Esophagus muscularis mucosa (tissue), 4 donors: ENCODE data around the gene CFAP52. TPM values are rescaled to one million over a fixed set of nuclear protein-coding genes. Genes with fewer than 3 reads are reported as not detected.

ENCODE experiments used
- DNase-seq: peaks from one replicate; pipeline ENCODE4 v3.0.0-alpha.2; 2017; ENCODE audit errors: extremely low spot score
- H3K27ac ChIP-seq, 4 donors: fragments of 200-600 bp; sonication (generic); replicated peaks in 1 of 4; 1 replicate in 3 of 4; 2 replicates in 1 of 4; pipeline ENCODE4 v1.5.1; 2016 to 2019; ENCODE audit warnings: mild to moderate bottlenecking in 1 of 4
- H3K27me3 ChIP-seq, 4 donors: fragments of 200-600 bp; sonication (generic); one replicate each; pipeline versions ENCODE4 v1.5.1 to v1.6.0; 2016 to 2019
- H3K36me3 ChIP-seq, 4 donors: fragments of 200-600 bp; sonication (generic); one replicate each; pipeline ENCODE4 v1.5.1; 2016 to 2019
- H3K4me1 ChIP-seq, 4 donors: fragments of 200-600 bp; sonication (generic); one replicate each; pipeline ENCODE4 v1.5.1; 2016 to 2019
- H3K4me3 ChIP-seq, 4 donors: fragments of 200-600 bp; sonication (generic); 1 replicate in 2 of 4; 2 replicates in 2 of 4; pipeline ENCODE4 v1.5.1; 2016 to 2019; ENCODE audit warnings: mild to moderate bottlenecking in 4 of 4, moderate library complexity in 1 of 4
- H3K9me3 ChIP-seq, 4 donors: fragments of 200-600 bp; sonication (generic); 1 replicate in 3 of 4; 2 replicates in 1 of 4; pipeline ENCODE4 v1.5.1; 2016 to 2019
- CTCF ChIP-seq, 3 experiments: fragments of 200-600 bp in 2 of 3; fragments of 450-650 bp in 1 of 3; sonication (generic) in 2 of 3; IDR thresholded peaks; one replicate each; pipeline ENCODE4 v1.5.1; 2017 to 2019; ENCODE audit warnings: antibody characterized with exemption in 3 of 3, mild to moderate bottlenecking in 2 of 3, moderate library complexity in 1 of 3
- EP300 ChIP-seq: sonication (generic); formaldehyde crosslinking; IDR thresholded peaks from one replicate; pipeline ENCODE4 v1.6.1; 2017; ENCODE audit warnings: antibody characterized with exemption
- POLR2A ChIP-seq: fragments of 450-650 bp; IDR thresholded peaks from one replicate; pipeline ENCODE4 v1.6.1; 2017; ENCODE audit warnings: antibody characterized with exemption, moderate library complexity, mild to moderate bottlenecking, low read depth
- POLR2AphosphoS5 ChIP-seq, 2 donors: sonication (generic); formaldehyde crosslinking; IDR thresholded peaks; one replicate each; pipeline ENCODE4 v1.6.1; 2017; ENCODE audit warnings: antibody characterized with exemption in 2 of 2
- WGBS: methylation state at CpG from one replicate; pipeline ENCODE4 v1.1.5; 2018; 5-methylcytosine and 5-hydroxymethylcytosine counted together
- intact Hi-C: fragments of 100-400 bp; cut with DNase I; formaldehyde crosslinking; loops from one replicate; pipeline ENCODE4 v1.15.1; 2023
- total RNA-seq, 4 donors: library from RNA; depleted of rRNA; stranded (reverse); fragments of >200 nt; gene quantifications; one replicate each; pipeline versions ENCODE4 v1.1.0 to v1.2.1, GENCODE V29; 2016

Gene CFAP52
- 1 to 10 TPM in 1 of 4 donors, under 1 TPM in 1, not detected in 2; 0.83 to 1.2 TPM for total RNA-seq

- peak within 1 kb of the TSS; percentile 63 to 70 (median 68) for H3K27ac ChIP-seq
- TF ChIP-seq POLR2A (no peak), CTCF (IDR thresholded peaks at IDR 0.05) (peak; percentile 47 to 73 (median 50)), EP300 (no peak), POLR2AphosphoS5 (IDR thresholded peaks at IDR 0.05) (peak in 1 of 2 donors; percentile 16)
- H3K4me1 ChIP-seq: peaks cover 15 to 33% (median 31%) of the 10 kb centered on the region in 4 donors
- DNase-seq: peak; percentile 92
- no peaks in the 10 kb centered on the region for H3K36me3 ChIP-seq
- H3K9me3 ChIP-seq: no peaks in the 10 kb centered on the region
- H3K27me3 ChIP-seq: no peaks in the 10 kb centered on the region
- intact Hi-C loops: no loop called here
- 7% methylated on average over 37 of the region's 38 CpGs for WGBS
- H3K4me3 ChIP-seq: peak within 1 kb of the TSS; percentile 70 to 98 (median 81)
These were observed at the start of gene CFAP52 for GRCh38 chr17:9576521-9577372. TSS of gene CFAP52 (plus strand) at chr17:9576642. CDS start at chr17:9576696, 54 bp downstream.

DNA sequence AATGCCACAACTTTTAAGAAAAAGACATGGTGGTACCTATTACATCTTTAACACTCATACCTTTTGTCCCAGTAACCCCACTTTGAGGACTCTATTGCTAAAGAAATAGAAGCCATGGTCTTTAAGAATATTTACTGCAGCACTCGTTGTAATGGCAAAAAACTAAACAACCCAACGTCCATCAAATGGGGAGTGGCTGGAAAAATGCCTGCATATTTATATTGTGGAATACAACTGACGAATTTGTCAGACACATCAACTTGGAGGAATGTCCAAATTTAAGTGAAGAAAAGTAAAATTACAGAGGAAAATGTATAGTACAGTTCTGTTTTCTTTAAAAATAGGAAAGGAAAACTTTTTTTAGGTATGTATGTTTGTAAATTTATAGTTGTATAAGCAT is 48.7 kb upstream of the CFAP52 start:
- no peak overlapping the region for H3K4me3 ChIP-seq
- TF ChIP-seq EP300 (no peak), POLR2AphosphoS5 (IDR thresholded peaks at IDR 0.05) (no peak), POLR2A (no peak)
- no peaks in the 10 kb centered on the region for H3K27me3 ChIP-seq
- intact Hi-C loops: loop anchor here (10.0 kb wide), 1 partner anchor 233 kb away; no protein-coding TSS in a partner anchor
- H3K4me1 ChIP-seq: no peaks in the 10 kb centered on the region
- WGBS: 68% methylated on average over 3 of the region's 3 CpGs
- DNase-seq: no peak
- H3K27ac ChIP-seq: no peak overlapping the region
- H3K9me3 ChIP-seq: no peaks in the 10 kb centered on the region
- no peaks in the 10 kb centered on the region for H3K36me3 ChIP-seq

DNA sequence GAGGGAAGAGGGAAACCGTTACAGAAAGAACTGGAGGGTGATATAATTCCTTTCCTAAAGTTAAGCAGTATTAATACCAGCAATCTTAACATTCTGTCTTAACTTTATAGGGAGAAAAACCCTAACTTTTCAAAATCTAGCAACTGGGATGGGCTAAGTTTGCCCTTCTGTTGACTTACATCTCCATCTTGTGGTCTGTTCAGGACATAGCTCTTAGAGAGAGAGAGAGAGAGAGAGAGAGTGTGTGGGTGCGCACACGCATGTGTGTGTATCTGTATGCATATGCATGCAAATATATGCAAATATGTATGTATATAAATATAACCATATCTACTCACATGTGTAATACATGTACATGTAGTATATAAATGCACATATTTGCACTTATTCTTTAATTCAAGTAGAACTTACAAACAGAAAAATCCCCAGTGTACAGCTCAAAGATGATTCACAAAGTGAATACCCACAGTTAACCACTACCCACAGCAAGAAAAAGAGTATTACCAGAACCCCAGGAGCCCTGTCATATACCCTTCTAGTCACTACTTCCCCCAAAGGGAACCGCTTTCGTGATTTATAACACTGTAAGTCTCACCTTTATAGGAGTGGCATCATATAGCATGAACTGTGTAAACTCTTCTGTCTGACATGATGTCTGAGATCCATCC is 47.3 kb upstream of the CFAP52 start:
- DNase-seq: no peak
- H3K4me3 ChIP-seq: no peak overlapping the region
- H3K4me1 ChIP-seq: no peaks in the 10 kb centered on the region
- intact Hi-C loops: loop anchor here (10.0 kb wide), 1 partner anchor 234 kb away; no protein-coding TSS in a partner anchor
- no peaks in the 10 kb centered on the region for H3K27me3 ChIP-seq
- H3K27ac ChIP-seq: no peak overlapping the region
- WGBS: 77% methylated on average over 4 of the region's 5 CpGs
- peak; percentile 41 to 51 (median 42) for TF ChIP-seq CTCF (IDR thresholded peaks at IDR 0.05)
- TF ChIP-seq EP300: no peak
- no peaks in the 10 kb centered on the region for H3K36me3 ChIP-seq
- no peaks in the 10 kb centered on the region for H3K9me3 ChIP-seq

DNA sequence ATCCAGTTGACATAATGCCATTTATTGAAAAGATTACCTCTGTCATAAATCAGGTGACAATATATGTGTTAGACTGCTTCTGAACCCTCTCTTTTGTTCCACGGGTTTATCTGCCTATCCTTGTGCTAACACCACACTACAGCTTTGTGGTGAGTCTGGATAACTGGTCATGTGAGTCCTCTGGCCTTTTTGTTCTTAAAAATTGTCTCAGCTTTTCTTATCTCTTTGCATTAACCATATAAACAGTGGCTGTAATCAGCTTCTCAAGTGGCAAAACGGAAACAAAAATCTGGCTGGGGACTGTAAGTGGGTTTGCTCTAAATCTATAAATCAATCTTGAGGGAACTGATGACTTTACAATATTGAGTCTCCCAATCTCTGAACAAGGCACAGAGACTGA is 45.4 kb upstream of the CFAP52 start:
- no peak for TF ChIP-seq POLR2AphosphoS5 (IDR thresholded peaks at IDR 0.05)
- TF ChIP-seq POLR2A: no peak
- TF ChIP-seq EP300: no peak
- no peak for TF ChIP-seq CTCF (IDR thresholded peaks at IDR 0.05)
- H3K36me3 ChIP-seq: no peaks in the 10 kb centered on the region
- no peak overlapping the region for H3K4me3 ChIP-seq
- no peak overlapping the region for H3K27ac ChIP-seq
- no peaks in the 10 kb centered on the region for H3K27me3 ChIP-seq
- intact Hi-C loops: no loop called here
- H3K9me3 ChIP-seq: no peaks in the 10 kb centered on the region
- WGBS: 72% methylated on average over 2 of the region's 2 CpGs
- DNase-seq: no peak
- peaks cover 0 to under 1% (median 0%) of the 10 kb centered on the region in 4 donors for H3K4me1 ChIP-seq

DNA sequence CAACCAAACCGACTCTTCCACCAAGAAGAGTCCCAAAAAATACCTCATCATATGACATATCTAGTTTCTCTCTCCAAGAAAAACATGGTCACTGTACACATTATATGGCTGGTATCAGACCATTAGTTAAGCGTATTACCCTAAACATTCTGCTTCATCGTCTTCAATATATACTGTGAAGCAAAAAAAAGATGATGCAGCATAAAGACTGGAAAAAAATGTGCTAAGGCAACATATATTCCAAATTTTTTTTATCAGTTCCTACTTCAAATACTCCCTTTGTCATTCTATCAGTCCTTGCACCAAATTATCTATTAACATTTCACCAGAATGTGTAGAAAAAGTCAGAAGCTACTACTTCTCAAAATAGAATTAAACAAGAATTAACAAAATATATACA is 43.7 kb upstream of the CFAP52 start:
- Histone ChIP-seq H3K9me3 (no peaks in the 10 kb centered on the region), H3K27ac (no peak overlapping the region), H3K27me3 (no peaks in the 10 kb centered on the region), H3K4me1 (peaks cover 0 to 7% (median 3%) of the 10 kb centered on the region in 4 donors), H3K36me3 (no peaks in the 10 kb centered on the region), H3K4me3 (no peak overlapping the region)
- TF ChIP-seq EP300 (no peak), POLR2A (no peak), POLR2AphosphoS5 (IDR thresholded peaks at IDR 0.05) (no peak), CTCF (IDR thresholded peaks at IDR 0.05) (no peak)
- no peak for DNase-seq
- intact Hi-C loops: no loop called here
- 94% methylated on average over 3 of the region's 3 CpGs for WGBS
